HG03097 (cell line): ENCODE data around the gene C1orf21.

Experiments used
- ATAC-seq: cut with Tn5 transposase; IDR thresholded peaks from one replicate; pipeline ENCODE4 v1.9.1; 2021; ENCODE audit not compliant: unreplicated experiment, low FRiP score

The C1orf21 gene

DNA sequence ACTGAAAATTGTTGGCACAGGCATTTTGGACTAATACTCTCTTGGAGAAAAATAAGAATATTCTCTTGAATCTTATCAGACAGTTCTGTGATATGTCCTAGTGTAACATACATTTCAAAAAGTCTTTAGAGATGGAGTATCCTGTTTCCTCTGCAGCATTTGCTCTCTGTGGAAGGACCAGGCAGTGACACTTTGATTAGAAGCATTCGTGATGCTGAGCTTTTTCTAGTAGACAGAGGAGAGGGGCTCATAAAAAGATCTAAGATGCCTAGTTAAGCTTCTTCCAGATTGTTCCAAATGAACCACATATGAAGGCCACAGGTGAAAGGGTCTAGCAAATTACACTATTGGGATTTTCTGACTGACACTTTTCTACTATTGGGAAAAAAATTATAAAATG, 120.3 kb downstream of the C1orf21 start:
- no peak for ATAC-seq

DNA sequence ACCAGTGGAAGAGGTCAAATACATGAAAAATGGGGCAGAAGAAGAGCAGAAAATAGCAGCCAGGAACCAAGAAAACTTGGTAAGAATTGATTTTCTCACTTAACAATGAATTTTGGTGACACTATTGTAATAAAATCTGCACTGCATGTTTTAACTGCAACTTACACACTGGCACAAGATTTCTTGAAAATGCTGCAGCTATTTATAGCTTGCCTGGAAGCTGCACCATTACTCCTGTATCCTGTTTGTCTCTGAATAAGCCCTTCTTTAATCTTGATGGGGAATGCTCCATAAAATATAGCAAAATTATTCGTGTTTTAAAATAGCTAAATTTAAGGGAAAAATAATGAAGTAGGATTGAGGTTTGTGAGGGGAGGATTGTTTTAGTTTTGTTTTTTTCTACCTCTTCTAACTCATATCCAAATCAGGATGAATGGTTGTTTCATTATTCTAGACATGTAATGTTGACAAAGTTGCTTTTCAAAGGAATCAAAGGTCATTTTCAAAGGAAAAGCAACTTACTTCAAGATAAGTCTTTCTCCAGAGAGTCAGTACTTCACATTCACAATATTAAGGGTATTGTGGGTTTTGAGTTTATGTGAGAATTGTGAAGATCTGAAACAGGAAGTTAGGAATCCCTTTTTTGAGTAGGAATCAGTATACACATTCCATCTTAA, 120.9 kb downstream of the C1orf21 start:
- ATAC-seq: no peak

DNA sequence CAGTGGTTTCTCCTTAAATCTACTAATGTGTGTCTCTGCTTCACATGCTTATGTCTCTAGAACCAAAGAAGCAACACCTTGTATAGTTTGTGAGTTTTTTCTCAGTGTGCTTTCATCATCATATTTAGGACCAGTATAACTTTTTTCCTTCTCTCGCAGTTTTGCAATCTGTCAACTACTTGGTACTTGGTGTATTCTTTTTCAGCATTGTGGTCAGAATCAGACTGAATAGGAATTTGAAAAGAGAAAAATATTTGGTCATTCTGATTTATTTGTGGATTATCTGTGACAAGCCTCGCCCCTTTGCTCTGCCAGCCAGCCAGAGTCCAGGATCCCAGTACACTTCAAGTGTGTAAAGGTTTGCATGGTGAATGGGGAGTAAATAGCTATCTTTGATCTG, 122.3 kb downstream of the C1orf21 start:
- ATAC-seq: no peak

DNA sequence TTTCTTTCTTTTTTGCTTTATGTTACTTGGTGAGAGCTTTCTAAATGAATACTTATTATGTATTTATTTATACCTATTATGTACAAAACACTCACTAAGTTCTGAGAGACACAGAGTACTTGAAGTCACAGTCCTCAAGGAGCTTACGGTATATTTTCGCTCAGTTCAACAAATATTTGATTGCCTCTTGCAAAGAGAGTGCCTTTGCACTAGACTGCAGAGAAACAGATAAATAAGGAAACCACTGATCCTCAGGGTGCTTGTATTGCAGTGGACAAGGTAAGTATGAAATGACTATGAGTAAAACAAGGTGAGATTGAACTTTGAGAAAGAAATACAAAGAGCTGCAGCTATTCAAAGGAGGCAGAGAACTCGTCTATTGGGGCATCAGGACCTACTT, 123.3 kb downstream of the C1orf21 start:
- ATAC-seq: no peak

DNA sequence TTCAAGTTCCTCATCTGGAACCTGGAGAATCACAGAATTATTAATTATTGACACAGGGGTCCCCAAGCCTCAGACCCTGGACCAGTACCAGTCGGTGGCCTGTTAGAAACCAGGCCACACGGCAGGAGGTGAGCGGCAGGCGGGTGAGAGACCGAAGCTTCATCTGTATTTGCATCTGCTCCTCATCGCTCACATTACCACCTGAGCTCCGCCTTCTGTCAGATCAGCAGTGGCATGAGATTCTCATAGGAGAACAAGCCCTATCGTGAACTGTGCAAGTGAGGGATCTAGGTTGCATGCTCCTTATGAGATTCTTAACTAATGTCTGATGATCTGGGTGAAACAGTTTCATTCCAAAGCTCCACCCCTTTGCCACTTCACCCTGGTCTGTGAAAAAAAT, 125.9 kb downstream of the C1orf21 start:
- ATAC-seq: no peak

DNA sequence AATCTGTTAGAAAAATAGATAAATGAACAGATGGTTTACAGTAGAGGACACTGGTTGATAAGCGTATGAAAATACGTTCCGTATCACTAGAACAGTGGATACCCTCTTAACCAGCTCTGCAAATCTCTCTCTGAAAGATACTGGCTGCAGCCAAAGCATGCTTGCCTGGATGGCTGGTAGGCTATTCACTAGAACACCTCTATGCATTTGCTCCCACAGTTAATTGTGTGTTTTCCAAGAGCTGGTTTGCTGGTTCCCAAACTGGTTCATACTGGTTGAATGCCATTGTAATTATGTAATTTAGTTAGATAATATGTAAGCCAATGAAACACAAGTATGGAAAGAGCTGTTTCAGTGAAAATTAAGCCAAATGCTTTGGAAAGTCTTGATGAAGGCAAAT, 126.6 kb downstream of the C1orf21 start:
- no peak for ATAC-seq

DNA sequence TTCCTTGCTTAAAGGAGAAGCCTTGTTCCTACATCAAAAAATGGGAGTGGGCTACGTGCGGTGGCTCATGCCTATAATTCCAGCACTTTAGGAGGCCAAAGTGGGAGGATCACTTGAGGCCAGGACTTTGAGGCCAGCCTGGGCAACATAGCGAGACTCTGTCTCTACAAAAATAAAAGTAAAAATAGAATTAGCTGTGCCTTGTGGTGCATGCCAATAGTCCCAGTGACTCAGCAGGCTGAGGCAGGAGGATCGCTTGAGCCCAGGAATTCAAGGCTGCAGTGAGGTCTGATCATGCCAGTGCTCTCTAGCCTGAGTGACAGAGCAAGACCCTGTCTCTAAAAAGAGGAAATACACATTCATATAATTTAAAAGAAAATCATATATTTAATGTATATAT, 127.1 kb downstream of the C1orf21 start:
- no peak for ATAC-seq

DNA sequence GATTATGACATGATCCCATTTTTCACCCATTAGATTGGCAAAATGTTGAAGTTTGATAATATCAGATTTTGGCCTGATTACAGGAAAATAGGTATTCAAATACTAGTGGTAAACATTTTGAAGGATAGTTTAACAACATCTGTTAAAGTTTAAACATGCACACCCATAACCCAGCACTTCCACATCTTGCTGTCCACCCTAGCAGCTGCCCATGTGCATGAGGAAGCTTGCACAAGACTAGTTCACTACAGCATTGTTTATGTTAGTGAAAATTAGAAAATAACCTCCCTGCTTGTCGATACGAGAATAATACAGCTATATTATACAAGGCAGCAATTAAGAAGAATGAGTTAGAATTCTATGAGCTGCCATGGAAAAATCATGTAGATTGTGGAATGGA, 127.6 kb downstream of the C1orf21 start:
- ATAC-seq: no peak

DNA sequence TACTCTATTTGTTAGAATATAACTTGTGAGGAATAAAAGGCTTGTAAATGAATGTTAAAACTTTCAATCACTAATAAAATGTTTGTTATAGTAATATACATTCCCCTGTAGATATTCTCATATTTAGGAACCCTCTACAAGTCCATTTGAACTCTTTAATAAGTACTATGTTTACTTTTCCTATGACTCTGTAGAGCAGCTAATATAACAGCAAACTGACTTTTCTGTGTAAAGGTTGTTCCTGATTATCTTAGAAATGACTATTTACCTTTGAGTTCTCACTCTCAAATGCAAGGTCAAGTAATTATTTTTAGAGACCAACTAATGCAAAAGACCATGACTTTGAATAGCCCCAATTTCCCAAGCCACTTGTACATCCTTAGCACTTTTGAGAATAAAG, 130.3 kb downstream of the C1orf21 start:
- ATAC-seq: no peak

DNA sequence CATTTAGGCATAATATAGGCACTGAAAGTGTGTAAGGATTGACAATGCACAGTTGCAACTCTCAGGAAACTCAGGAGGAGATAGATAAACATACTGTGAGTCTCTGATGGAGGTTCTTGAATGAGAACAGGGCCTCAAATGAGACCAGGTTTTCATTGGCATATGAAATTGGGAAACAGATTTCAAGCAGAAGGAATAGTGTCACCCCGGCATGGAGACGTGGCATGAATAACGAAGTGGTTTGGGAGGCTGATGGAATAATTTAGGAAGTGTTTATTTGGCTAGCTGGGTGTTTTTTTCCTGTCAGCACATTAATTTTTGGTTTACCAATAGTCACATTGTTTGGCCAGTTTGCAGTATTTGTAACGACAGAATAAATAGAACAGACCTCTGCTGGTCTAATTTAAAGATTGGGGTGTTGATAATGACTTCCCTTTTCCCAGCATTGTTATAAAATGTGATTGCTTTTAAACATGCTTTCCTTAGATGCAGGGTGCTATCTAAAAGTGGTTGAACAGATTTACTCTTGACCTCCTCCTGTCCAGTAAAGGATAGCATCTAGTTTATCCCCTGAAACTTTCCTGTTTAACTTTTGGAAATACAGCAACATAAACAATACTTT, 132.0 kb downstream of the C1orf21 start:
- no peak for ATAC-seq

DNA sequence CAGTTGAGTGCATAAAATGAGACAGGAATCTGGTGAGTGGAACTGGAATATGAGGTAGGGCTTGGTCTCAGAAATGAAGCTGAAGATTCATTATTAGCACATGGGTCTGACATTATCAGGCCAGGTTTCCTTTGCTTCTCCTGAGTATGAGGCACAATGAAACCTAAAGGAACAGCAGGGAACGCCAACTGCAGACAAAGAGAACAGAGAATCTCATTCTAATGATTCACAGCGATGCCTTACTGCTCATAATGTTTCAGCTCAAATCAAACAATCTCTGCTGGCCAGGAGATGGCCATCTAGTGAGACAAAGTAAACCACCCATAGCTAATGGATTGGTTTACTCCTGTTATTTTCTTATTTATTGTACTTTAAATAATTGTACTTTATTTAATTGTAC, 133.5 kb downstream of the C1orf21 start:
- no peak for ATAC-seq

DNA sequence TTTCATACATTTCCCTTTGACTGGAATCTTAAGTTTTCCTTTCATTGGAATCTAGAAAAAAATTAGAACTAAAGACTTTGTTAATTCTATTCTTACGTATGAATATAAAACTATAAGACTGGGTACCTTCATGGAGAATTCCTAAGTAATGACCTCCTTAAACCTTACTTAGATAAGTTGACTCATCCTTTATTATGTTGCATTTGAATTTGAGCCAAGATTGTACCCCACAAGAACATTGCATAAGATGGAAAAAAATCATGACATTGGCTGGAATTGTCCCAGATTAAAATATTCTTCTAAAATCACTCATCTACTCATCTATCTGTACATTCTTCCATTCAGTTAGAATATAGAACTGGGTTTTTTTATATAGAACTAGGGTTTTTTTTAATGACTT, 137.4 kb downstream of the C1orf21 start:
- no peak for ATAC-seq

DNA sequence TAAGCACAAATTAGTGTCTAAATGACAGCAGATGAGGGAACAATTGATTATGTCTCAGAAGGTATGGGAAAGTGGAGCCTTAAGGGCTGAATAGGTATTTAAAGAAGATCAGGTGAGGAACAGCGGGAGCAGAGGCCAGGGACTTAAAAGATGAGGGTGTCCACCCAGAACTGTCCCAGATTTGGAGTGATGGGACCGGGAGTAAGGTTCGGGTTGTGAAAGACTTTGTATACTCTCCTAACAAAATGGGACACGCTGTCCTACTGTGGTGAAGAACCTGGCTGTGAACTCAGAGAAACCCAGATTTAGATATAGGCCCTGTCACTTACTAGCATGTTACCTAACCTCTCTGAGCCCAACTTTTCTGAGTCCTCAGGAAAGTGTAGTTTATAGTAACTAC, 140.6 kb downstream of the C1orf21 start:
- no peak for ATAC-seq

DNA sequence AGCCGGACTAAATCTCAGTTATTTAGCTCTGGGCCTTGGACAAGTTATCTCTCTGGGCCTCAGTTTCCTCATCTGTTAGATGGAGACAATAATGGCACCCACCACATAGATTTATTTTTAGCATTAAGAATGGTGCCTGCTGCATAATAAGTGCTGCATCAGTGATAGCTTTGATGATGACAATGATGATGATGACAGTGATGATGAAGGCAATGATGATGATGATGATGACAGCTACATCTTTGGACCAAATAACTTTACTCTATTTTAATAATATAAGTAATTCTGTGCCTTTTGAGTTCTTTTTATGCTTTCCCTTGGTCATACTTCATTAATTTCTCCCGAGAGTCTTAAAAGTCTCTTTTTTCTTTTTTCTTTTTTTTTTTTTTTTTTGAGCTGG, 143.4 kb downstream of the C1orf21 start:
- ATAC-seq: no peak

DNA sequence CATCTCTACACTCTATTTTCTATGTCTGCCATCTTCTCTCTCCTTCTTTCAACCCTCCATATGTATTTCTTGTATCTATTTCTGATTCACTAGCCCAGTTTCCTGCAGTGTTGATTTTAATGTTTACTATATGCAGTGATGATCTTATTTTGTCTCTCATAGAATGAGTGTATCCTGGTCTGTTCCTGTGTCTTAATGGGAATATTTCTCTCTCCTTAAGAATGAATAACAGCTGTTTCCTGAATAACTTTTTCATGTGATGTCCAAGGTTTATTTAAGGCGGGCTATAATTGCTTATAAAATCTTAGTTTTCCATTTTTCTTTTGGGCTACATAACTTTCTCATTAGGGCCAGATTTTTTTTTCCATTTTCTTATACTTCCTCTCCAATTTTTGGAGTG, 144.5 kb downstream of the C1orf21 start:
- no peak for ATAC-seq

DNA sequence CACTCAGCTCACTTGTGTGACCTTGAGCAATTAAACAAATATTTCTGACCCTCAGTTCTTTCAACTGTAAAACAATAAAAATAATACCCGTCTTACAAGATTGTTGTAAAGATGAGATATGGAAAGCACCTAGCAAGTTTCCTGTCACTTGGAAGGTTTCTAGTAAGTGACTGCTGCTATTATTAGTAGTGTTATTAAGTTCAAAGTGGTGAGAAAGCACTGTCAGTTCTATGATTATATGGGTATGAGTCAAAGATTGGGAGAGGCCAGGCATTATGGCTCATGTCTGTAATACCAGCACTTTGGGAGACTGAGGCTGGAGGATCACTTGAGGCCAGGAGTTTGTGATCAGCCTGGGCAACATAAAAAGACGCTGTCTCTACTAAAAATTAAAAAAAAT, 145.4 kb downstream of the C1orf21 start:
- no peak for ATAC-seq

DNA sequence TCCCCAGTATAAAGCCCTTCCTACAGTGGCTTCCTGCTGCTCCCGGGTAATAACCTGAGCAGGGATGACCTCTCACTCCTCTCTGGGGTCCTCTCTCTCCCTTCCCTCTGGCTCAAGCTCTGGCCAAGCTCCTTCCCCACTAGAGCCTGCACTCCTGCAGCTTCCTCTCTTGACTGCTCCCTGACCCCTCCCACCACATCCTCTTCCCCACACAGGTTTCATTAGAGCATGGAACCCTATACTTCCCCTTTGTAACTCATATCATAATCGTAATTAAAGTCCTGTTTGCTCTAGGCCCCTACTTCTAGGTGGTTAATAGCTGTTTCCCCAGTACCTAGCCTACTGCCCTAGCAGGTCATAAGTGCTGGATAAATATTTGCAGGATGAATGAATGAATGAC, 146.2 kb downstream of the C1orf21 start:
- ATAC-seq: no peak

DNA sequence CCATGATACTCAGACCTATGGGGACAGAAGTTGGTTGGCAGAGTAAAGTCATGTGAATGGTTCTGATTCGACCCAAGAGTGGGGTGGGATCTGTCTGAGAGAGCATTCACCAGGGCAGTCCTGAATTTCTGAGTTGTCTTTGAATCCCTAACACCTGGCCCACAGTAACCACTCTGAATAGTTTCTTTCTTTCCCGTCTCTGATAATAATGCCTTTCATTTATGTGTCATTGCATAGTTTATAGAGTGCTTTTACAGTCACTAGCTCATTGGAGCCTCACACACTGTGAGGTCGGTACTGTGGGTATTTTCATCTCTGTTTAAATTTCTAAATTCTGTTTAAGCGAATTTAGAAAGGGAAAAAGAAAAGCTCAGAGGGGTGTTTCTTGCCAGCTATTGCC, 147.1 kb downstream of the C1orf21 start:
- ATAC-seq: no peak

DNA sequence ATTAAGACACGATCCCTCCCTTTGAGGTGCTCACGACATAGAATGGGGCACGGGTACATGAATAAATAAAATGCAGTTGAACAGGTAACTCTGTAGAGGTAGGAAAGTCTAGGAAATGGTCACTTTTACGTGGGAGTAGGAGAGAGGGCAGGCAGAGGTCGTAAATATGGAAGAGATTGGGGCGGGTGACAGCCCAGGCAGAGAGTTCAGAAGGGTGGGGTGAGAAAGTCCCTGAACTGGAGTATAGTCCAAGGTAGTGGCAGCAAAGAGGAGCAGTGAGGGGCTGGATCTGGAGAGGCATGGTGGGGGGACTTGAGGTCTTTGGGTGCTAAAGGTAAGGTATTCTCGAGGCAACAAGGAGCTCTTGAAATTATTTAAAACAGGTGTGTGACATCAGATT, 147.9 kb downstream of the C1orf21 start:
- no peak for ATAC-seq

DNA sequence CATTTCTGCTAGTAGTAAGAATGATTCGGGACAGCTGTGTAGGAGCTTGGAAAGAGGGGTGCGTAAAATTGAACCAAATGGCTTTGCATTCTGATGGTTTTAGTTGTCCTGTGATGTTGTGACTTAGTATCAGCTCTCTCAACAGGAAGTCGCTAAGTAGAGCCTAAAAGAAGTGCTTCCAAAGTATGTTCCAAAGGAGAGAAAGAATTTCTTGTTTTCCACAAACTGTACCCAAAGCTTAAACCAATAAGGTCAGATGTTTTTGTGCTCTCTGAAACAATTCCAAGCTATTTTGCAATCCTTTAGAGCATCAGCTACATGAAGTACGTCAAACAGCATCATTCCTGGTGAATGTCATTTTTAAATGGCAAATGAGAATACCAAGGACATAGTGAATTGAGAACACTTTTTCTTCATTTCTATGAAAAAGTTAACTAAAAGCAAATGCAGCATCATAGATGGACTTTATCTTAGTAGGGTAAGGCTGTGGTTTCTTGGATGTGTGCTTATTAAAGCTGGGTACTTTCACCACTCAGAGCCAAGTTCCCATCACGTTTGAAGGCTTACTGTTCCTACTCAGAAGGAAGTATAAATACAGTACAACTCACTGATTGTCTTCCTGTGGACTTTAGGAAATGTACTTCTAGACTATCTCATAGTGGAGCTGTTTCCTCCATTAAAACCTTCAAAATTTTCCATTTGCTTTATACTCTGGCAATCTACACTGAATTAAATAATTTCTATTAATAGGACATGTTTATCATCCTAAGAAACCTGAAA, 148.6 kb downstream of the C1orf21 start:
- ATAC-seq: no peak

DNA sequence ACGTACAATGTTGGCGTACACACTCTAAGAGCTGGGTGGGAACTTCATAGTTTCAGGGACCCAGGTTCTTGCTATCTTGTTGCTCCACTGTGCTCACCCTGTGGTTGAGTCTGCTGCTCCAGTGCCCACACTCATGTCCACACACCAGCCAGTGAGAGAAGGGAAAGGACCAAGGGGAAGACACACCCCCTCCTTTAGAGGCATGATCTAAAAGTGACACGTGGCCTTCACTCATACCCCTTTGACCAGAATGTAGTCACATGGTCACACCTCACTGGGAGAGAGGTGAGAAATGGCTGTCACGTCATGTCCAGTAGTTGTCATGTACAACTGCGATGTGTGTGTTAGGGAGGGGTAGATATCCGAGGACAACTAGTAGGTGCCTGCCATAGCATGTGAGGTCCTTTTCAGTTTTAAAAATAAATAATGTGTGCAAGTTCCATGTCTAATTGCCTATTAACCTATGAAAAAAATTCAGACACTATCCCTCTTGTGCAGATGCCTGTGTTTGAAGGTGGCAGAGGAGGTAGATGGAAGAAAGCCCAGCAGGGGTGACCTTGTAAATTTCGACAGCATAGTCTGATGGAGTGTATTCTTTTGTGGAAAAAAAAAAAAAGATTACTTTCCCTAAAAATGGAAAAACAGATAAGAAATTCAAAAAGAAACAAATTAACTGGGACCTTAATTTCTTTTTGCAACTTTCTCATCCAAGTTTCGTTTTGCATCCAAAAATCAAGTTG, 149.6 kb downstream of the C1orf21 start:
- no peak for ATAC-seq
